Activated naive CD4-positive, alpha-beta T cell (primary cell): ENCODE data around the gene TMEM45B.
"Not testable (repeated sequence)": the region's sequence is repeated elsewhere in the genome, so short reads cannot be mapped to it uniquely, and the experiment has no call there.

Experiments
- DNase-seq, 4 experiments: peaks; one replicate each; lab custom pipeline; 2025; lab: John Stamatoyannopoulos, UW

The TMEM45B gene

GRCh38 chr11:129815596-129816461 lies at the start of gene TMEM45B:
Gene TMEM45B, plus strand, starts transcription at chr11:129815848. Its CDS starts 36,635 bp downstream, at chr11:129852483.
- peak in 2 of 4 experiments; percentile 10 to 50 for DNase-seq

- DNase-seq, result no peak
These were observed 48.6 kb upstream of the TMEM45B start for GRCh38 chr11:129766898-129767604.

GRCh38 chr11:129767827-129768226 lies 47.8 kb upstream of the TMEM45B start:
- no peak for DNase-seq

- DNase-seq, result no peak
These were observed 47.3 kb upstream of the TMEM45B start for GRCh38 chr11:129768356-129768755.

- DNase-seq, result no peak
These were observed 46.6 kb upstream of the TMEM45B start for GRCh38 chr11:129769059-129769458.

- DNase-seq, result no peak
These were observed 44.7 kb upstream of the TMEM45B start for GRCh38 chr11:129770993-129771392.

- not testable (repeated sequence) for DNase-seq
These were observed 44.2 kb upstream of the TMEM45B start for GRCh38 chr11:129771456-129771855.

GRCh38 chr11:129778877-129779276 lies 36.8 kb upstream of the TMEM45B start:
- no peak for DNase-seq

- DNase-seq, result no peak
These were observed 36.3 kb upstream of the TMEM45B start for GRCh38 chr11:129779342-129779741.

GRCh38 chr11:129785383-129786111 lies 30.1 kb upstream of the TMEM45B start:
- no peak for DNase-seq

- DNase-seq, result not testable (repeated sequence)
These were observed 29.6 kb upstream of the TMEM45B start for GRCh38 chr11:129786112-129786416.

- no peak for DNase-seq
These were observed 28.0 kb upstream of the TMEM45B start for GRCh38 chr11:129787532-129788155.

GRCh38 chr11:129788278-129788677 lies 27.4 kb upstream of the TMEM45B start:
- no peak for DNase-seq

- DNase-seq, result no peak
These were observed 25.5 kb upstream of the TMEM45B start for GRCh38 chr11:129790106-129790505.

GRCh38 chr11:129791515-129791914 lies 24.1 kb upstream of the TMEM45B start:
- no peak for DNase-seq

GRCh38 chr11:129792663-129793062 lies 23.0 kb upstream of the TMEM45B start:
- no peak for DNase-seq

GRCh38 chr11:129795089-129795488 lies 20.6 kb upstream of the TMEM45B start:
- DNase-seq, result no peak

GRCh38 chr11:129798212-129798611 lies 17.4 kb upstream of the TMEM45B start:
- no peak for DNase-seq

GRCh38 chr11:129800162-129800561 lies 15.5 kb upstream of the TMEM45B start:
- DNase-seq, result not testable (repeated sequence)

GRCh38 chr11:129800655-129801054 lies 15.0 kb upstream of the TMEM45B start:
- no peak for DNase-seq

- no peak for DNase-seq
These were observed 12.1 kb upstream of the TMEM45B start for GRCh38 chr11:129803533-129803932.

- peak in 2 of 4 experiments; percentile 6 to 19 for DNase-seq
These were observed 11.6 kb upstream of the TMEM45B start for GRCh38 chr11:129804012-129804411.
